ENCODE data around the gene CLASP2. TPM values are rescaled to one million over a fixed set of nuclear protein-coding genes. Genes with fewer than 3 reads are reported as not detected.

CLASP2 gene
- total RNA-seq, 1 donor from 2014 or later: 125 TPM

DNA sequence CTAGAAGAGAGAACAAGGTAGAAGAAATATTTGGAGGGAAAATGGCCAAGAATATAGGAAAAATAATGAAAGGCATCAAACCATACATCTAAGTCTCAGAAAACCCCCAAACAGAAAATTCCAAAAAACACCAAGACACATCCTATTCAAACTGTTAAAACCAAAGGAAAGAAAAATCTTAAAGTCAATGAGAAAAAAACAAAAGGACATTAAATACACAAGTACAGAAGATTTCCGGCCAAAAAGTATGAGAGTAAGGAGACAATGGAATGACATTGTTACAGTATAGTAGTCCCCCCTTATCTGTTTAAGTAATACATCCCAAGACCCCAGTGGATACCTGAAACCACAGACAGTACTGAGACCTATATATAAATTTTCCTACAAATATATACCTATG, 18.8 kb downstream of the CLASP2 start:
- TF ChIP-seq, protein P1, sequence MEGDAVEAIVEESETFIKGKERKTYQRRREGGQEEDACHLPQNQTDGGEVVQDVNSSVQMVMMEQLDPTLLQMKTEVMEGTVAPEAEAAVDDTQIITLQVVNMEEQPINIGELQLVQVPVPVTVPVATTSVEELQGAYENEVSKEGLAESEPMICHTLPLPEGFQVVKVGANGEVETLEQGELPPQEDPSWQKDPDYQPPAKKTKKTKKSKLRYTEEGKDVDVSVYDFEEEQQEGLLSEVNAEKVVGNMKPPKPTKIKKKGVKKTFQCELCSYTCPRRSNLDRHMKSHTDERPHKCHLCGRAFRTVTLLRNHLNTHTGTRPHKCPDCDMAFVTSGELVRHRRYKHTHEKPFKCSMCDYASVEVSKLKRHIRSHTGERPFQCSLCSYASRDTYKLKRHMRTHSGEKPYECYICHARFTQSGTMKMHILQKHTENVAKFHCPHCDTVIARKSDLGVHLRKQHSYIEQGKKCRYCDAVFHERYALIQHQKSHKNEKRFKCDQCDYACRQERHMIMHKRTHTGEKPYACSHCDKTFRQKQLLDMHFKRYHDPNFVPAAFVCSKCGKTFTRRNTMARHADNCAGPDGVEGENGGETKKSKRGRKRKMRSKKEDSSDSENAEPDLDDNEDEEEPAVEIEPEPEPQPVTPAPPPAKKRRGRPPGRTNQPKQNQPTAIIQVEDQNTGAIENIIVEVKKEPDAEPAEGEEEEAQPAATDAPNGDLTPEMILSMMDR (IDR thresholded peaks at IDR 0.05): no peak
- TF ChIP-seq EZH2 (IDR thresholded peaks at IDR 0.05) (no peak), EZH2phosphoT487 (IDR thresholded peaks at IDR 0.05) (no peak)

DNA sequence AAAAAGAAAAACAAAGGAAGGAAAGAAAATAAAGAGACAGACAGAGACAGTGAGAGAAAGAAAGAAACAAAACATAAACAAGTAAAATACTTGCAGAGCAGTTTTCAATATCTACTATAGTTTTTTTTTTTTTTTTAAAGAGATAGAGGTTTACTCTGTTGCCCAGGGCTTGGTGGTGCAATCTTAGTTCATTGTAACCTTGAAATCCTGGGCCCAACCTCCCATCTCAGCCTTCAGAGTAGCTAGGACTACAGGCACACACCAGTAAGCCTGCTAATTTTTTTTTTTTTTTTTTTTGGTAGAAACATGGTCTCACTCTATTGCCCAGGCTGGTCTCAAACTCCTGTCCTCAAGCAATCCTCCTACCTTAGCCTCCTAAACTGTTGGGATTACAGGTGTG, 23.1 kb downstream of the CLASP2 start:
- no peak overlapping the region for H3K4me3 Mint-ChIP-seq
- Histone ChIP-seq H3K27ac (no peak overlapping the region), H3K9me3 (ENCODE audit: low read depth) (peaks cover 7% of the 10 kb centered on the region), H3K79me2 (ENCODE audit: low read depth) (peaks cover 56% of the 10 kb centered on the region), H3F3A (ENCODE audit: low read depth) (peaks cover 3% of the 10 kb centered on the region), H3K9ac (no peak overlapping the region), H3K27me3 (no peaks in the 10 kb centered on the region), H3K36me3 (peaks cover 4% of the 10 kb centered on the region), H3K4me1 (no peaks in the 10 kb centered on the region), H3K4me3 (no peak overlapping the region), H2AFZ (replicated peaks) (no peak overlapping the region), H4K20me1 (ENCODE audit: low read depth) (no peaks in the 10 kb centered on the region), H3K4me2 (no peak overlapping the region)
- H3K36me3 Mint-ChIP-seq: peaks cover 20% of the 10 kb centered on the region
- H3K27ac Mint-ChIP-seq: no peak overlapping the region
- no peaks in the 10 kb centered on the region for H3K27me3 Mint-ChIP-seq (ENCODE audit: insufficient read depth, low read depth)
- TF ChIP-seq EZH2 (IDR thresholded peaks at IDR 0.05): no peak
- TF ChIP-seq EZH2phosphoT487 (IDR thresholded peaks at IDR 0.05): no peak
- TF ChIP-seq, protein P1 (IDR thresholded peaks at IDR 0.05): no peak
- no peaks in the 10 kb centered on the region for H3K4me1 Mint-ChIP-seq
- no peak for DNase-seq (ENCODE audit: low spot score)
- peaks cover 17% of the 10 kb centered on the region for H3K9me3 Mint-ChIP-seq

More for the DNA sequence above, 18.8 kb downstream of the CLASP2 start:
- no peak overlapping the region for H3K4me3 ChIP-seq
- H3K36me3 ChIP-seq: peaks cover 20% of the 10 kb centered on the region
- Mint-ChIP-seq H3K9me3 (peaks cover 53% of the 10 kb centered on the region), H3K4me3 (no peak overlapping the region), H3K36me3 (peaks cover 51% of the 10 kb centered on the region), H3K27ac (no peak overlapping the region), H3K27me3 (ENCODE audit: insufficient read depth, low read depth) (no peaks in the 10 kb centered on the region), H3K4me1 (no peaks in the 10 kb centered on the region)
- H3K27ac ChIP-seq: no peak overlapping the region
- no peak for DNase-seq (ENCODE audit: low spot score)
- H3K9ac ChIP-seq: no peak overlapping the region
- H3F3A ChIP-seq (ENCODE audit: low read depth): peaks cover 3% of the 10 kb centered on the region
- no peak overlapping the region for H3K4me2 ChIP-seq
- H4K20me1 ChIP-seq (ENCODE audit: low read depth): no peaks in the 10 kb centered on the region
- H3K4me1 ChIP-seq: no peaks in the 10 kb centered on the region
- peaks cover 82% of the 10 kb centered on the region for H3K79me2 ChIP-seq (ENCODE audit: low read depth)
- no peaks in the 10 kb centered on the region for H3K27me3 ChIP-seq
- H3K9me3 ChIP-seq (ENCODE audit: low read depth): peaks cover 34% of the 10 kb centered on the region
- H2AFZ ChIP-seq (replicated peaks): no peak overlapping the region

DNA sequence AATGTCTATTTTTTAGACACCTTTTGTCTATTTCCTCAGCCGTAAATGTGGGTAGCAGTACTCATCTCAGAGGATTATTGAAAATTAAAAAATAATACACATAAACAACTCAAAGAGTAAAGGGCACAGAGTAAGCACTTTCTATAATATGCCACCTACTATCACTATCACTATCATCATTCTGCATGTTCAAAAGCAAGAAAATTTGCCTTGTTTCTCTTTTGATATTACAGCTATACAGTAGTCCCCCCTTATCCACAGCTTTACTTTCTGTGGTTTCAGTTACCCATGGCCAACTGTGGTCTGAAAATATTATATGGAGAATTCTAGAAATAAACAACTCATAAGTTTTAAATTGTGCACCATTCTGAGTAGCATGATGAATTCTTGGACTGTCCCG, 27.7 kb downstream of the CLASP2 start:
- H3K9me3 ChIP-seq (ENCODE audit: low read depth): no peaks in the 10 kb centered on the region
- H3F3A ChIP-seq (ENCODE audit: low read depth): no peaks in the 10 kb centered on the region
- no peaks in the 10 kb centered on the region for H3K4me1 ChIP-seq
- H4K20me1 ChIP-seq (ENCODE audit: low read depth): no peaks in the 10 kb centered on the region
- no peak overlapping the region for H3K9ac ChIP-seq
- Mint-ChIP-seq H3K4me1 (no peaks in the 10 kb centered on the region), H3K27ac (no peak overlapping the region), H3K9me3 (no peaks in the 10 kb centered on the region), H3K27me3 (ENCODE audit: insufficient read depth, low read depth) (no peaks in the 10 kb centered on the region), H3K4me3 (no peak overlapping the region), H3K36me3 (peaks cover 14% of the 10 kb centered on the region)
- TF ChIP-seq EZH2 (IDR thresholded peaks at IDR 0.05) (no peak), EZH2phosphoT487 (IDR thresholded peaks at IDR 0.05) (no peak)
- TF ChIP-seq, protein P1 (IDR thresholded peaks at IDR 0.05): no peak
- peaks cover 17% of the 10 kb centered on the region for H3K79me2 ChIP-seq (ENCODE audit: low read depth)
- no peak overlapping the region for H3K4me3 ChIP-seq
- peaks cover 4% of the 10 kb centered on the region for H3K36me3 ChIP-seq
- no peak overlapping the region for H3K27ac ChIP-seq
- no peak for DNase-seq (ENCODE audit: low spot score)
- no peaks in the 10 kb centered on the region for H3K27me3 ChIP-seq
- no peak overlapping the region for H2AFZ ChIP-seq (replicated peaks)
- no peak overlapping the region for H3K4me2 ChIP-seq

Data from neural progenitor cell (in vitro differentiated cells).